A673 (cell line): Measurements from ENCODE around the gene FNDC7. TPM values are rescaled to one million over a fixed set of nuclear protein-coding genes. Genes with fewer than 3 reads are reported as not detected.

ENCODE experiments used
- BruUV-seq: library from RNA; stranded (reverse); fragments of 400-500 nt; replicated peaks from 2 replicates; lab custom pipeline; 2021; lab: Mats Ljungman, UMichigan
- CTCF ChIA-PET: fragments of 300-600 bp; sonication (Branson Sonifier 250); formaldehyde crosslinking; loops from one replicate; lab custom pipeline; 2022; ENCODE audit warnings: antibody characterized with exemption; lab: Charles Lee
- POLR2A ChIA-PET: fragments of 300-600 bp; sonication (Branson Sonifier 250); formaldehyde crosslinking; loops from one replicate; lab custom pipeline; 2022; ENCODE audit warnings: antibody characterized with exemption; ENCODE audit not compliant: low non-redundant PET; lab: Charles Lee
- DNase-seq: peaks from one replicate; pipeline ENCODE4 v3.0.0-alpha.2; 2015; ENCODE audit warnings: low spot score
- H3K27ac ChIP-seq: fragments of 200-600 bp; sonication (generic); 2 replicates; pipeline ENCODE4 v1.5.1; 2016; ENCODE audit warnings: mixed run types, low read depth, mild to moderate bottlenecking, mixed read lengths, antibody characterized with exemption, low read length; ENCODE audit not compliant: poor library complexity, severe bottlenecking
- H3K27me3 ChIP-seq: fragments of 200-600 bp; sonication (generic); replicated peaks from 2 replicates; pipeline ENCODE4 v1.6.1; 2017; ENCODE audit warnings: mixed run types, low read depth, mild to moderate bottlenecking, mixed read lengths, antibody characterized with exemption, low read length; ENCODE audit not compliant: insufficient read depth, poor library complexity
- H3K36me3 ChIP-seq: fragments of 200-600 bp; sonication (generic); 2 replicates; pipeline ENCODE4 v1.6.1; 2016; ENCODE audit warnings: mixed run types, mild to moderate bottlenecking, mixed read lengths, antibody characterized with exemption, low read length; ENCODE audit not compliant: insufficient read depth, poor library complexity, severe bottlenecking
- H3K4me1 ChIP-seq: fragments of 200-600 bp; sonication (generic); 2 replicates; pipeline ENCODE4 v1.6.1; 2017; ENCODE audit warnings: mixed run types, mild to moderate bottlenecking, mixed read lengths, antibody characterized with exemption, low read length; ENCODE audit not compliant: insufficient read depth, poor library complexity, severe bottlenecking
- H3K4me3 ChIP-seq: fragments of 200-600 bp; sonication (generic); 2 replicates; pipeline ENCODE4 v1.5.1; 2016; ENCODE audit warnings: low read depth, mixed run types, mild to moderate bottlenecking, mixed read lengths, low read length; ENCODE audit not compliant: poor library complexity, severe bottlenecking
- H3K9me3 ChIP-seq: fragments of 200-600 bp; sonication (generic); 2 replicates; pipeline ENCODE4 v1.6.1; 2016; ENCODE audit warnings: mixed run types, low read depth, mild to moderate bottlenecking, mixed read lengths, antibody characterized with exemption, low read length; ENCODE audit not compliant: poor library complexity, severe bottlenecking
- CTCF ChIP-seq: fragments of 300-800, 200-600 bp; sonication (generic); conservative IDR thresholded peaks from 2 replicates; pipeline ENCODE4 v1.5.1; 2017; ENCODE audit warnings: low read depth, mild to moderate bottlenecking, antibody characterized with exemption, low read length, moderate library complexity, mixed read lengths
- EZH2 ChIP-seq: fragments of 200-600 bp; sonication (generic); IDR thresholded peaks from 2 replicates; pipeline ENCODE4 v1.6.1; 2017; ENCODE audit warnings: borderline replicate concordance, low read depth, mild to moderate bottlenecking, mixed read lengths, antibody characterized with exemption, low read length; ENCODE audit not compliant: poor library complexity, severe bottlenecking
- intact Hi-C: fragments of 100-400 bp; cut with micrococcal nuclease; formaldehyde crosslinking; loops from one replicate; pipeline ENCODE4 v1.10.0; 2022; ENCODE audit not compliant: unreplicated experiment
- total RNA-seq: library from RNA; stranded (reverse); gene quantifications from 2 replicates; pipeline ENCODE4 v1.2.3, GENCODE V29; 2021

Gene FNDC7
- total RNA-seq, 1 experiment from 2014 or later: 0.13 TPM

- H3K9me3 ChIP-seq: no peaks in the 10 kb centered on the region
- no peak overlapping the region for H3K4me3 ChIP-seq
- POLR2A ChIA-PET: no interaction called here
- H3K36me3 ChIP-seq: peaks cover 25% of the 10 kb centered on the region
- DNase-seq: no peak
- H3K27ac ChIP-seq: no peak overlapping the region
- CTCF ChIA-PET: no interaction called here
- intact Hi-C loops: no loop called here
- no peaks in the 10 kb centered on the region for H3K27me3 ChIP-seq
- no peak for TF ChIP-seq EZH2
- TF ChIP-seq CTCF: no peak
- no peaks in the 10 kb centered on the region for H3K4me1 ChIP-seq
- no TSS peak for BruUV-seq
These were observed 8.2 kb upstream of the FNDC7 start for GRCh38 chr1:108704496-108704895.

DNA sequence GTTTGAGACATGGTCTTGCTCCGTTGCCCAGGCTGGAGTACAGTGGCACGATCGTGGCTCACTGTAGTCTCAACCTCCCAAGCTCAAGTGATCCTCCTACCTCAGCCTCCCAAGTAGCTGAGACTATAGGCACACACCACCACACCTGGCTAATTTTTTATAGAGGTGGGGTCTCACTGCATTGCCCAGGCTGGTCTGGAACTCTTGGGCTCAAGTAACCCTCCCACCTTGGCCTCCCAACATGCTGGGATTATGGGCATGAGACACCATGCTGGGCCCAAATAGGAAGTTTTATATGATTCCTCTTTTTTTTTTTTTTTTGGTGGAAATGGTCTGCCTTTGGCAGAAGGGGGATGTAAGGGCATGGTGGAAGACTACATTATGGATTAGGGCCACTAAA lies 6.1 kb upstream of the FNDC7 start:
- Histone ChIP-seq H3K4me3 (no peak overlapping the region), H3K27ac (no peak overlapping the region), H3K27me3 (no peaks in the 10 kb centered on the region), H3K36me3 (peaks cover 4% of the 10 kb centered on the region), H3K4me1 (no peaks in the 10 kb centered on the region), H3K9me3 (no peaks in the 10 kb centered on the region)
- intact Hi-C loops: no loop called here
- no TSS peak for BruUV-seq
- ChIA-PET POLR2A (no interaction called here), CTCF (no interaction called here)
- no peak for TF ChIP-seq EZH2
- TF ChIP-seq CTCF: no peak
- no peak for DNase-seq

DNA sequence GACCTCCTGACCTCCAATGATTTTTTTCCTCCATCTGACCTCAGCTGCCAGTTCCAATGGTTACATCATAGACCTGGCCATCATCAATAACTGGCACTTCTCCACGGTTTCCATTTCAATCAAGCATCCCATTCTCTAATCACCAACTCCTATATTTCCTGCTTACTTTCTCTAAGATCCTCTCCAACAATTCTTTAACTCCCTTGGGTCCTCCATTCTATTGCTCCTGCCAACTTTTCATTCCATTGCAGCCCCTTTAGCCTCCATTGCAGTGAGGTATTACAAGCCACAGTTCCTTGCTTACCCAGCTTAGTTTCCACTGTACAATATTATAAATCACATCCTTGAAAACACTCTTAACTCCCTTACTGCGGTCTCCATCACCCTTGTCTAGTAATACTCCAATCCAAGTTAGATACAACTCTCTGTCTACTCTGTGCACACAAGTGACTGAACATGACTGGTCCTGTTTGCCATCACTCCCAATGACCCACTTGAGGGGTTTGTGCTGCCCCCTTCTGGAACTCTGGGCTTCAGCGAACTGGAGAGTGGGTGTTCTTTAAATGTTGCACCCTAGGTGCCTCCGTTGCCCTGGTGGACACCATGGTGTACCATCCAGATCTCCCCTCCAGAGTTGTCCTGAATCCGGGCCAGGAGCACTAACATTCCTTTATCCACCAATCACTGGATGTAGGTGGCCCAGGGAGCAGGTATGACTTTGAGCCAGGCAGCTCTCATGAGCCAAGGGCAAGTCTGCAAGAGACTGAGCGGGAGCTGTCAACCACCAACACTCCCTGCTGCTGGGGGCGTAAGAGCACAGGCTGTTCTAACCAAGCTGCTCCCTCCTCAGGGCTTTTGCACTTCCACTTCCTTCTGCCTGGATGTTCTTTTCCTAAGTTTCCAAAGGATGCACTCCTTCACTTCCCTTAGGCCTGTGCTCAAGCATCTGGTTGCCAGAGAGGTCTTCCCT lies 3.7 kb upstream of the FNDC7 start:
- Histone ChIP-seq H3K27me3 (no peaks in the 10 kb centered on the region), H3K4me1 (no peaks in the 10 kb centered on the region), H3K36me3 (no peaks in the 10 kb centered on the region), H3K27ac (no peak overlapping the region), H3K9me3 (no peaks in the 10 kb centered on the region), H3K4me3 (no peak overlapping the region)
- TF ChIP-seq CTCF (peak; percentile 55), EZH2 (no peak)
- ChIA-PET POLR2A (no interaction called here), CTCF (no interaction called here)
- peak; percentile 56 for DNase-seq
- BruUV-seq: no TSS peak
- intact Hi-C loops: no loop called here
